AG10803 (cell line): Measurements from ENCODE around the gene FBF1.

ENCODE experiments used
- DNase-seq: peaks from one replicate; pipeline ENCODE4 v3.0.0; 2010; ENCODE audit warnings: low read depth
- H3K4me3 ChIP-seq: 2 replicates; pipeline ENCODE4 v1.5.1; 2011; ENCODE audit warnings: mild to moderate bottlenecking, low read length, control low read depth
- TF ChIP-seq, protein P1 (sequence below): conservative IDR thresholded peaks from 2 replicates; pipeline ENCODE4 v1.5.1; 2011; ENCODE audit warnings: mild to moderate bottlenecking, low read length, control low read depth, inconsistent platforms

Gene FBF1

DNA sequence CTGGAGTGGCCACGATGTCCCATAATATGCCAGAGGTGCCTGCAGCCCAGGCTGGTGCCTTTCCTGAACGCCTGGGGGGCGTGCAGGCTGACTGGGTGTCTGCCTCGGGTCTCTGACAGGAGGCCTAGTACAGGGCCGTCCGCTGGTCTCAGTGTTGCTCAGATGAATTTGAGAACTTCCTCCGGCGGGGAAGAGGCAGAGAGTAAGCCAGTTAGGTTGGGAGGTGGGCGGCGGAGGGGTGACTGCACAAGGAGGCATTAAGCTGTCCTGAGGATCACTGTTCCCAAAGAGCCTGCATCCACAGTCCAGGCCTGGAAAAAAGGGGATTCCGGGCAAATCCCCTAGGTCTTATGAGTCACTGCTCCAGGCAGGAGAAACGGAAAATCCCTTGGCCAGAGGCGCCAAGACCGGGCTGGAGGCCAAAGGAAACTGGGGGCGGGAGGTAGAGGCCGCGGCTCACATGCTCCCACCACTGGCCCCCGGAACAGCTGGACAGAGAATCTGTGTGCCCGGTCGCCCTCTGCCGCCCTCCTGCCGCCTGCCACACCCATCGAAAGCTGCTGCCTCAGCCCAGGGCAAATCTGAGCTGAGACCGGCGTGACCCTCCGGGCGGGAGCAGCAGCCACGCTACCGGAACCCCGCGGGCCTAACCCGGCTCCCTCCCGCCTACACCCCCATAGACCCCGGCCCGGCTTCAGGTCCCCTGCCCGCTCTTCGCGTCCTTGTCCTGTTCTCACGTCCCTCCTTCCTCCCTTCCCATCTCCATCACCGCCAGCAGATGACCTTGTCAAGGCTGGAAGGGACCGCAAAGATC lies 63.7 kb downstream of the FBF1 start:
- TF ChIP-seq, protein P1, sequence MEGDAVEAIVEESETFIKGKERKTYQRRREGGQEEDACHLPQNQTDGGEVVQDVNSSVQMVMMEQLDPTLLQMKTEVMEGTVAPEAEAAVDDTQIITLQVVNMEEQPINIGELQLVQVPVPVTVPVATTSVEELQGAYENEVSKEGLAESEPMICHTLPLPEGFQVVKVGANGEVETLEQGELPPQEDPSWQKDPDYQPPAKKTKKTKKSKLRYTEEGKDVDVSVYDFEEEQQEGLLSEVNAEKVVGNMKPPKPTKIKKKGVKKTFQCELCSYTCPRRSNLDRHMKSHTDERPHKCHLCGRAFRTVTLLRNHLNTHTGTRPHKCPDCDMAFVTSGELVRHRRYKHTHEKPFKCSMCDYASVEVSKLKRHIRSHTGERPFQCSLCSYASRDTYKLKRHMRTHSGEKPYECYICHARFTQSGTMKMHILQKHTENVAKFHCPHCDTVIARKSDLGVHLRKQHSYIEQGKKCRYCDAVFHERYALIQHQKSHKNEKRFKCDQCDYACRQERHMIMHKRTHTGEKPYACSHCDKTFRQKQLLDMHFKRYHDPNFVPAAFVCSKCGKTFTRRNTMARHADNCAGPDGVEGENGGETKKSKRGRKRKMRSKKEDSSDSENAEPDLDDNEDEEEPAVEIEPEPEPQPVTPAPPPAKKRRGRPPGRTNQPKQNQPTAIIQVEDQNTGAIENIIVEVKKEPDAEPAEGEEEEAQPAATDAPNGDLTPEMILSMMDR = peak; percentile 24; the same call in 1 of the 2 replicates
- peak overlapping the region; percentile 58 for H3K4me3 ChIP-seq
- peak; percentile 89 for DNase-seq

DNA sequence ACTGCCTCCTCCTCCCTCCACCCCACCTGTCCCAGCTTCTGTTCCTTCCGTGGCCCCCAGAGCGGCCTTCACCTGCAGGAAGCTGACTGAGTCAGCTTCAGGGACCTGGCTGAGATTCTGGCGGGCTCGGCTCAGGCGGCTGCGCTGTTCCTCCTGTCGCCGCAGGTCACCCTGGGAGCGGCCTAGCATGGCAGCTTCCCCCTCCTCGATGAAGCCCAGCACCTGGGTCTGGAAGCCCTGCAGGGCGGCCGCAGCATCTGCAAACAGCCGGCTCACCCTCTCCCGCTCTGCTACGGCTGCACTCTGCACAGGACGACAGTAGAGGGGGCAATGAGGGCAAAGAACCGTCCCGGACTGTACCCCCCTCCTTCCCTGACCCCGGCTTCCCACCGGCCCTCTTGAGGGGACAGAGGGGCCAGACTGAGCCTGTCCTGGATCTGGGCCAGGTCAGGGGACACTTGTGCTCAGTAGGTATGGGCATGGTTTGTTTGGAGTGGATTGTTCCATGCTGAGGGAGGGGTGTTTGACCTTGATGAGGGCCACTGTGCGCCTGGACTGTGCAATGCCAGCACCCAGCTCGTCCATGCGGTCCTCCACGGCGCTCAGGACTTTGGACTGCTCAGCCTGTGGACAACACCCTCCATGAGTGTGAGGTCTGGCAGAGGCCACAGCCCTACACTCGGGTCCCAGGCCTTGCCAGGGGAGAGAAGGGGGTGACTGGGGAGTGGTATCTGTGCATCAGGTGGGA lies 64.5 kb downstream of the FBF1 start:
- no peak for DNase-seq
- TF ChIP-seq, protein P1 = peak; percentile 15
- peak overlapping the region; percentile 58 for H3K4me3 ChIP-seq

DNA sequence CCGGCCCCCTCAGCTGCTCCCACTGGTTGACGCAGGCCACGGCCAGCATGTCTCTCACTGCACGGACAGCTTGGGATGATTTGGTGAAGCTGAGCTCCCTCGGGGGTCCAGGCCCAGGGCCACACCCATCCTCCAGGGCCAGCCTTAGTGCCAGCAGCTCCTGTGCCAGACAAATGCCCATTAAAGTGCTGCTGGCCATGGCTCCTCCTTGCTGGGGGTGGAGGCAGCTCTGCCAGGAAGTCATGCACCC lies 65.0 kb downstream of the FBF1 start:
- DNase-seq = no peak
- H3K4me3 ChIP-seq = no peak overlapping the region
- TF ChIP-seq, protein P1 = no peak

DNA sequence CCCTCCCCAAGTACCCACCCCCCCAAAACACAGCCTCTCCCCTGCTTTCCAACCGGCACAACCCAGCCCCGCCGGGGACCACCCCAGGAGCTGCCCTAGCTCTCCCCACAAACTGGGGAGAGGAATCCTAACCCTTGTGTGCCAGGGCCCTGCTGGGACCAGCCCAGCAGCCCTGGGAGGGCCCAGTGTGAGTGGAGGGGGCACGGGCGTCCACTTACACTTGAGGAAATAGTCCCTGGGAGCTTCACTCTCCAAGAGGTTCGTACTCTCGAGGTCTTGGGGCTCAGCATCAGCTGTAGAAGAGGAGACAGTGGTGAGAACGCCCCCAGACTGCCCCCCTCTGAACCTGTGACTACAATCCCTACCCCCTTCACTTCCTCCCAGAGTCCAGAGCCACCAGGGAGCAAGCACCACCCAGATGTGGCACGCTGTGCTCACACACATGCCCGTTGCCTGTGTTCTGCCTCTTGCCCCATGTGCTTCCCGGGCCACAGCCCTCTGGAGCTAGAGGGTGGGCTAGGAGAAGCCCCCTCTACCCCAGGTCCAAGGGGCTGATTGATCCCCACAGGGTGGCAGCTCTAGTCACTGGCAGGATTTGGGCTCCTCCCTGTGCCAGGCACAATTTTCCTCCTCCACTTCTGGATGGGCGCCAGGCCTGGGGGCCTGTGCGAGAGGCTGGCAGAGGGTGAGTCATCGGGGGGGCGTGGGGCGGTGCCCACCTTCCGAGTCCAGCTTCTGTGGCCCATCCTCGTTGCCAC lies 65.5 kb downstream of the FBF1 start:
- no peak for DNase-seq
- H3K4me3 ChIP-seq = no peak overlapping the region
- TF ChIP-seq, protein P1 = no peak

DNA sequence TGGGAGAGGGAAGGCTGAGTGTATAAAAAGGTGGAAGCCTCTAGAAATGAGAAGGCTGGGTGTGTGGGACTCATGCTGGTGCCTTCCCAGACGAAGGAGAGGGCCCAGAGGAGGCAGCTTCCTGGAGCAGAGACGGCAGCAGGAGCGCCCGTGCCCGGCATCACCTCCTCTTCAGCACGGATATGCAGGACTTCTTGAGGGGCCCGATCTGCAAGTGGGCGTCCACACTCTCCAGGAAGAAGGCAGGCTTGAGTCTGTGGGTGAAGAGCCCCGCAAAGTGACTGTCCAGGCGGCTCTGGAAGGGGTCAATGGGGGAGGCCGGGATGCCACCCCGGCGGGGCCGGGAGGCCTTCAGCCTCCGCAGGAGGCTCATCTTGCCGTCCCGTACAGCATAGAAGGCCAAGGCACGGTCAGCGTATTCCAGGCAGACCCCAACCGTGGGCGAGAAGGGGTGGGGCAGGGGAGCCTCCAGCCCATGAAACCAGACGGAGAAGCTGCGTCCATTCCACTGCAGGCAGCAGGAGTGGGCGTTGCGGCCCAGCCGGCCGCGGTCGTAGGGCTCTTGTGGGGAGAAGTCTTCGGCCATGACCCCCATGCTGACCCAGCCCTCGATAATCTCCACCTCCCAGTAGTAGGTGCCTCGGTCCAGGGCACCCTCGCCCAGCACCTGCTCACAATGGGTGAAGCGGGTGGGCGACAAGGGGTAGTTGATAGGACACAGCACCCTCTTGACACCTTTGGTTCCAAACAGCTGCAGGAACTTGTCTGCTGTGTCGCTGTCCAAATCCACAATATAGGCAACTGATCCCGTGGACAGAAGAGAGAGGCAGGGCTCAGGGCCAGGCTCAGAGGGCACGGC lies 66.3 kb downstream of the FBF1 start:
- TF ChIP-seq, protein P1 = no peak
- no peak overlapping the region for H3K4me3 ChIP-seq
- DNase-seq = no peak

DNA sequence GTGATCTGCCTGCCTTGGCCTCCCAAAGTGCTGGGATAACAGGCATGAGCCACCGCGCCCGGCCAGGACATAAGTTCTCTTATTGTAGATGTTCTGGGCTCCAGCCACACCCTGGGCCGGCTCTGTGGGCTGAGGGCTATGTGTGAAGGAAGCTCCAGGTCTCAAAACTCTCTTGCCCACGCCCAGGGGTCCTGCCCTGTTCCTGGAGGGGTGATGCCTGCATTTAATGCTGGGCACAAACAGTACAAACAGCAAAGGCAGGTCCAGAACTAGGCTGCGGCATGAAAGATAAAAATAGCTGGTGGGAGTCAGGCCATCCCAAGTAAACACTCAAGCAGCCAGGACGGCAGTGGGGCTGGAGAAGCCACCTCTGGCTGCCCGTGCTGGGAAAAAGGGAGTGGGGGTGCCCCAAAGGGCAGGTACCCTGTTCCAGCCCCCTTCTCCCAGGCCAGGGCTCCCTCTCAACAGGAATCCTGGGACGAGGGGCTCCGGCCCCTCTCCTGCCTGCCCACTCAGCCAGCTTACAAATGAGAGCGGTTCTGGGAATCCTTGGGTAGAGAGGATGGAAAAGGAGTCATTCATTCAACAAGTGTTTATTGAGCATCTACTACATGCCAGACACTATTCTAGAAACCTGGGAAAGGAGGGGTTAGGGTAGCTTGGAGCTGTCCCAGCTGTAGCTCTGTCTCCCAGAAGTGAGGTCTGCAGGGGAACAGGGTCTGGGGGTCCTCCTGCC lies 67.1 kb downstream of the FBF1 start:
- TF ChIP-seq, protein P1 = no peak
- no peak for DNase-seq
- no peak overlapping the region for H3K4me3 ChIP-seq
